Thoracic aorta (tissue), 2 donors: ENCODE measurements around the gene ERICH3. TPM values are rescaled to one million over a fixed set of nuclear protein-coding genes. Genes with fewer than 3 reads are reported as not detected.

Experiments used
- ATAC-seq: fragments of 150-250 bp; one replicate; pipeline ENCODE4 v1.8.0; 2017; ENCODE audit warnings: low read depth; ENCODE audit not compliant: insufficient number of reproducible peaks, low FRiP score
- DNase-seq: peaks from one replicate; pipeline ENCODE4 v3.0.0-alpha.2; 2020; ENCODE audit warnings: low spot score
- H3K27ac ChIP-seq, 2 donors: fragments of 200-600 bp; sonication (generic); 1 replicate in 1 of 2; 2 replicates in 1 of 2; pipeline ENCODE4 v1.5.1; 2016; ENCODE audit warnings: mild to moderate bottlenecking in 2 of 2, moderate library complexity in 2 of 2
- H3K27me3 ChIP-seq: fragments of 200-600 bp; sonication (generic); replicated peaks from 2 replicates; pipeline ENCODE4 v1.6.0; 2016; ENCODE audit warnings: mild to moderate bottlenecking; ENCODE audit not compliant: insufficient read depth
- H3K36me3 ChIP-seq: fragments of 200-600 bp; sonication (generic); one replicate; pipeline ENCODE4 v1.5.1; 2016
- H3K4me1 ChIP-seq, 2 donors: fragments of 200-600 bp; sonication (generic); 1 replicate in 1 of 2; 2 replicates in 1 of 2; pipeline versions ENCODE4 v1.5.1 to v1.6.0; 2016; ENCODE audit warnings: low read depth in 2 of 2, mild to moderate bottlenecking in 1 of 2; ENCODE audit not compliant: control insufficient read depth in 1 of 2
- H3K4me3 ChIP-seq: fragments of 200-600 bp; sonication (generic); 2 replicates; pipeline ENCODE4 v1.5.1; 2016; ENCODE audit warnings: mild to moderate bottlenecking
- H3K9me3 ChIP-seq: fragments of 200-600 bp; sonication (generic); 2 replicates; pipeline ENCODE4 v1.5.1; 2016
- CTCF ChIP-seq: fragments of 200-600 bp; sonication (generic); IDR thresholded peaks from one replicate; pipeline ENCODE4 v1.5.1; 2019; ENCODE audit warnings: antibody characterized with exemption
- total RNA-seq, 2 donors: library from RNA; depleted of rRNA; stranded (reverse); fragments of >200 nt; gene quantifications; one replicate each; pipeline versions ENCODE4 v1.1.0 to v1.2.3, GENCODE V29; 2016

Gene ERICH3
- total RNA-seq, 2 donors from 2014 or later: not detected

- no peak for TF ChIP-seq CTCF
Observed at GRCh38 chr1:74699331-74699730, 25.7 kb upstream of the ERICH3 start.

GRCh38 chr1:74697832-74698231 is 24.2 kb upstream of the ERICH3 start:
- no peak for ATAC-seq
- H3K27me3 ChIP-seq: no peaks in the 10 kb centered on the region
- no peak overlapping the region for H3K4me3 ChIP-seq
- H3K9me3 ChIP-seq: no peaks in the 10 kb centered on the region
- H3K4me1 ChIP-seq: no peaks in the 10 kb centered on the region
- no peaks in the 10 kb centered on the region for H3K36me3 ChIP-seq
- DNase-seq: no peak
- no peak for TF ChIP-seq CTCF
- H3K27ac ChIP-seq: no peak overlapping the region

More at GRCh38 chr1:74699331-74699730, 25.7 kb upstream of the ERICH3 start:
- Histone ChIP-seq H3K4me3 (no peak overlapping the region), H3K4me1 (no peaks in the 10 kb centered on the region), H3K27ac (no peak overlapping the region), H3K27me3 (no peaks in the 10 kb centered on the region), H3K9me3 (no peaks in the 10 kb centered on the region), H3K36me3 (no peaks in the 10 kb centered on the region)
- ATAC-seq: no peak
- DNase-seq: no peak

- no peak overlapping the region for H3K4me3 ChIP-seq
- H3K27ac ChIP-seq: no peak overlapping the region
- H3K36me3 ChIP-seq: no peaks in the 10 kb centered on the region
- no peak for TF ChIP-seq CTCF
- no peaks in the 10 kb centered on the region for H3K9me3 ChIP-seq
- ATAC-seq (no peak), DNase-seq (no peak)
- no peaks in the 10 kb centered on the region for H3K27me3 ChIP-seq
- no peaks in the 10 kb centered on the region for H3K4me1 ChIP-seq
Observed at GRCh38 chr1:74693473-74693872, 19.9 kb upstream of the ERICH3 start.

GRCh38 chr1:74690909-74691308 is 17.3 kb upstream of the ERICH3 start:
- Histone ChIP-seq H3K27ac (no peak overlapping the region), H3K4me1 (no peaks in the 10 kb centered on the region), H3K4me3 (no peak overlapping the region), H3K27me3 (no peaks in the 10 kb centered on the region), H3K9me3 (no peaks in the 10 kb centered on the region), H3K36me3 (no peaks in the 10 kb centered on the region)
- ATAC-seq (no peak), DNase-seq (no peak)
- TF ChIP-seq CTCF: no peak

GRCh38 chr1:74690364-74690696 is 16.7 kb upstream of the ERICH3 start:
- H3K4me3 ChIP-seq: no peak overlapping the region
- no peak overlapping the region for H3K27ac ChIP-seq
- DNase-seq: no peak
- H3K9me3 ChIP-seq: no peaks in the 10 kb centered on the region
- no peak for TF ChIP-seq CTCF
- no peak for ATAC-seq
- H3K4me1 ChIP-seq: no peaks in the 10 kb centered on the region
- no peaks in the 10 kb centered on the region for H3K36me3 ChIP-seq
- no peaks in the 10 kb centered on the region for H3K27me3 ChIP-seq
